ENCODE data around the gene KANSL1. TPM values are rescaled to one million over a fixed set of nuclear protein-coding genes. Genes with fewer than 3 reads are reported as not detected.
"Not testable (repeated sequence)": the region's sequence is repeated elsewhere in the genome, so short reads cannot be mapped to it uniquely, and the experiment has no call there.

Gene KANSL1
- total RNA-seq, 2 donors from 2014 or later, result 68.2 to 190 TPM

GRCh38 chr17:46106966-46107644 is 86.1 kb downstream of the KANSL1 start:
- H3K27ac ChIP-seq, result no peak overlapping the region
- H3K9me3 ChIP-seq, result no peaks in the 10 kb centered on the region
- H3K4me3 ChIP-seq, result no peak overlapping the region
- DNase-seq (no peak), ATAC-seq (no peak)
- no peaks in the 10 kb centered on the region for H3K27me3 ChIP-seq
- TF ChIP-seq, protein P1, sequence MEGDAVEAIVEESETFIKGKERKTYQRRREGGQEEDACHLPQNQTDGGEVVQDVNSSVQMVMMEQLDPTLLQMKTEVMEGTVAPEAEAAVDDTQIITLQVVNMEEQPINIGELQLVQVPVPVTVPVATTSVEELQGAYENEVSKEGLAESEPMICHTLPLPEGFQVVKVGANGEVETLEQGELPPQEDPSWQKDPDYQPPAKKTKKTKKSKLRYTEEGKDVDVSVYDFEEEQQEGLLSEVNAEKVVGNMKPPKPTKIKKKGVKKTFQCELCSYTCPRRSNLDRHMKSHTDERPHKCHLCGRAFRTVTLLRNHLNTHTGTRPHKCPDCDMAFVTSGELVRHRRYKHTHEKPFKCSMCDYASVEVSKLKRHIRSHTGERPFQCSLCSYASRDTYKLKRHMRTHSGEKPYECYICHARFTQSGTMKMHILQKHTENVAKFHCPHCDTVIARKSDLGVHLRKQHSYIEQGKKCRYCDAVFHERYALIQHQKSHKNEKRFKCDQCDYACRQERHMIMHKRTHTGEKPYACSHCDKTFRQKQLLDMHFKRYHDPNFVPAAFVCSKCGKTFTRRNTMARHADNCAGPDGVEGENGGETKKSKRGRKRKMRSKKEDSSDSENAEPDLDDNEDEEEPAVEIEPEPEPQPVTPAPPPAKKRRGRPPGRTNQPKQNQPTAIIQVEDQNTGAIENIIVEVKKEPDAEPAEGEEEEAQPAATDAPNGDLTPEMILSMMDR (IDR thresholded peaks at IDR 0.05), result no peak
- no peak for TF ChIP-seq POLR2A (IDR thresholded peaks at IDR 0.05)
- H3K36me3 ChIP-seq (replicated peaks in 1 of 2; ENCODE audit: insufficient read depth in 1 of 2, low read depth in 2 of 2), result no peaks in the 10 kb centered on the region
- H3K4me1 ChIP-seq, result peaks cover 59% of the 10 kb centered on the region
- intact Hi-C loops (cut with DNase I), result no loop called here
- 56 to 69% methylated on average over 4 of the region's 4 CpGs for WGBS, 2 donors

GRCh38 chr17:46102806-46103205 is 90.4 kb downstream of the KANSL1 start:
- intact Hi-C loops (cut with DNase I); H3K9me3 ChIP-seq; H3K27ac ChIP-seq; H3K27me3 ChIP-seq; ATAC-seq; H3K4me3 ChIP-seq; DNase-seq; H3K36me3 ChIP-seq (replicated peaks in 1 of 2; ENCODE audit: insufficient read depth in 1 of 2, low read depth in 2 of 2): not testable (repeated sequence)
- peaks cover 53% of the 10 kb centered on the region for H3K4me1 ChIP-seq
- 50 to 66% methylated on average over 3 of the region's 3 CpGs for WGBS, 2 donors

GRCh38 chr17:46101785-46102617 is 91.2 kb downstream of the KANSL1 start:
- H3K4me3 ChIP-seq; H3K27me3 ChIP-seq; intact Hi-C loops (cut with DNase I); DNase-seq; H3K36me3 ChIP-seq (replicated peaks in 1 of 2; ENCODE audit: insufficient read depth in 1 of 2, low read depth in 2 of 2); H3K9me3 ChIP-seq: not testable (repeated sequence)
- Histone ChIP-seq H3K27ac (peak overlapping the region in 3 of 4 donors; percentile 6 to 36 (median 32)), H3K4me1 (peaks cover 45% of the 10 kb centered on the region)
- peak; percentile 45 for ATAC-seq
- WGBS, 2 donors, result 50 to 58% methylated on average over 9 of the region's 9 CpGs

DNA sequence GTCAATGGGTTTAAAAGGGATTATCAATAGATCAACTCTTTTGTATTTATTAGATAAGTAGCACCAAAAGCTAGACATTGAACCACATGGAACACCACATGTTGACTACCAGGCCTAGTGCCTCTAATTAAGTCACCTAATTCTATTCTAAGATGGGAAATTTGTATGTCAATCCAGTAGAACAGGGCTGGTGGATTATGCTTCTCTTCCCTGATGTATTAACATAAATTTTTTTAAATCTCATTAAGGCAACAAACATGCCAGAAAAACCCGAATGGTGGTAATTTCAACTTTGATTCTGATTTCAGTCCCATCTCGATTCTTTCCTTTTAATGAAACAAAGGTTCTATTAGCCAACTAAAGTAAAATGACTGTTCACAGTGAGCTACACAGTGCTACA is 92.6 kb downstream of the KANSL1 start:
- H3K4me3 ChIP-seq, result no peak overlapping the region
- intact Hi-C loops (cut with DNase I), result no loop called here
- peaks cover 0 to under 1% (median 0%) of the 10 kb centered on the region in 3 donors for H3K9me3 ChIP-seq
- WGBS, 2 donors, result 31 to 32% methylated on average over 2 of the region's 2 CpGs
- TF ChIP-seq POLR2A (IDR thresholded peaks at IDR 0.05), result no peak
- TF ChIP-seq, protein P1 (IDR thresholded peaks at IDR 0.05), result no peak
- no peaks in the 10 kb centered on the region for H3K36me3 ChIP-seq (replicated peaks in 1 of 2; ENCODE audit: insufficient read depth in 1 of 2, low read depth in 2 of 2)
- peaks cover 42% of the 10 kb centered on the region for H3K4me1 ChIP-seq
- peak overlapping the region in 1 of 4 donors; percentile 36 for H3K27ac ChIP-seq
- no peaks in the 10 kb centered on the region for H3K27me3 ChIP-seq
- DNase-seq (no peak), ATAC-seq (peak; percentile 10)

DNA sequence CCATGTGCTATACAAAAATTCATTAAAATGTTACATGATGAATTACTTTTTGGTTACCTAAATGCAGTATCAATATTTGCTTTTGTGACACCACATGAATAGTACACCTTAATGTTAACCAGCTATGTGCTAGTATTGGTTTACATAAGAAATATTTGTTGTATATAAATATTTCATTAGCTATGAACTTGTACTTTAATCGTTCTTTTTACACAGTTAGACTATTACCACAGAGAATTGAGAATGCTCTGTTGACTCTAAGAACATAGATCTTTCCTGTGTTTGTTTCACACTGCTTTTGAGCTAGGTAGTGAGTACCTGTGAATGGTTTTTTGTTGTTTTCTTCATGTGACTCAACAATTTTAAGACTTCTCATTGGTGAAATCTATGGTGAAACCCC is 93.4 kb downstream of the KANSL1 start:
- peaks cover 0 to 4% (median 0%) of the 10 kb centered on the region in 3 donors for H3K9me3 ChIP-seq
- intact Hi-C loops (cut with DNase I), result no loop called here

More for the DNA sequence above, 93.4 kb downstream of the KANSL1 start:
- H3K4me3 ChIP-seq, result no peak overlapping the region
- DNase-seq, result no peak
- no peak for TF ChIP-seq POLR2A (IDR thresholded peaks at IDR 0.05)
- TF ChIP-seq, protein P1 (IDR thresholded peaks at IDR 0.05), result no peak
- H3K27ac ChIP-seq, result peak overlapping the region in 1 of 4 donors; percentile 35
- H3K27me3 ChIP-seq, result no peaks in the 10 kb centered on the region
- ATAC-seq, result no peak
- H3K4me1 ChIP-seq, result peaks cover 42% of the 10 kb centered on the region
- no peaks in the 10 kb centered on the region for H3K36me3 ChIP-seq (replicated peaks in 1 of 2; ENCODE audit: insufficient read depth in 1 of 2, low read depth in 2 of 2)
- 16 to 19% methylated on average over 1 of the region's 1 CpG for WGBS, 2 donors
